G401 (cell line): ENCODE measurements around the gene SF3B4. TPM values are rescaled to one million over a fixed set of nuclear protein-coding genes. Genes with fewer than 3 reads are reported as not detected.
"Not testable (repeated sequence)": the region's sequence is repeated elsewhere in the genome, so short reads cannot be mapped to it uniquely, and the experiment has no call there.

Experiments used
- DNase-seq: peaks from one replicate; pipeline ENCODE4 v3.0.0-alpha.2; 2015; ENCODE audit warnings: low spot score
- in situ Hi-C: cut with HindIII; loops from 2 replicates; pipeline ENCODE4 v1.10.0; 2016; ENCODE audit warnings: low sequenced_read_pairs, mixed read lengths
- total RNA-seq: library from RNA; depleted of rRNA; stranded (reverse); fragments of >200 nt; shearing (Covaris generic); gene quantifications from 2 replicates; pipeline ENCODE4 v1.2.3, GENCODE V29; 2014

The SF3B4 gene
- total RNA-seq, 1 experiment from 2014 or later: 23.3 TPM

DNA sequence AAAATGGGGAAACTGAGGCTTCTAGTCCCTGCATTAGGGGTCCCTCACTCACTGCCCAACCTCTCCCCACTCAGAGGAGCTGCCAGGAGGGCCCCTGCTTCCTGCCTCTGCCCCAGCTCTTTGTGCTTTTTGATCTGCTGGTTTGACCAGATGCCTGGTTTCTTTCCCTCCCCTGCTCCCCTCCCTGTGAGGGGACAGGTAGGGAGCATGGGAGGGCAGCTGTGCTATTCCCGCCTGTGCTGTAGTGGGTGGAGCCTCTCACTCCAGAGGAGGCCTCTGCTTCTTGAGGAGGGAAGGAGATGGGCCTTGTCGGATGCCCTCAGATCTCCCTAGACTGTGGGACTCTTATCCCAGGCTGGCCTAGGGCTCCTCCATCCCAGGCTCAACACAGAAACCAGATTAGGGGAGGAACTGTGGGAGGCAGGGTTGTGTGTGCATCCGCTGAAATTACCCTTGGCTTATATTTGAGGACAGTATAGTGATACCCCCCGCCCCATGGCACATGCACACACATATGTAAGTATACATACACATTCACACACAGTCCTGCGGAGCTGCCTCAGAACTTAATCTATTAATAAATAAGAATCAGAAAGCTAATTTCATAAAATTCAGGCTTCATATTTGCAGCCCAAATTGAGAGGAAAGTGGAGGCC lies 23.6 kb downstream of the SF3B4 start:
- in situ Hi-C loops: no loop called here
- DNase-seq: no peak

DNA sequence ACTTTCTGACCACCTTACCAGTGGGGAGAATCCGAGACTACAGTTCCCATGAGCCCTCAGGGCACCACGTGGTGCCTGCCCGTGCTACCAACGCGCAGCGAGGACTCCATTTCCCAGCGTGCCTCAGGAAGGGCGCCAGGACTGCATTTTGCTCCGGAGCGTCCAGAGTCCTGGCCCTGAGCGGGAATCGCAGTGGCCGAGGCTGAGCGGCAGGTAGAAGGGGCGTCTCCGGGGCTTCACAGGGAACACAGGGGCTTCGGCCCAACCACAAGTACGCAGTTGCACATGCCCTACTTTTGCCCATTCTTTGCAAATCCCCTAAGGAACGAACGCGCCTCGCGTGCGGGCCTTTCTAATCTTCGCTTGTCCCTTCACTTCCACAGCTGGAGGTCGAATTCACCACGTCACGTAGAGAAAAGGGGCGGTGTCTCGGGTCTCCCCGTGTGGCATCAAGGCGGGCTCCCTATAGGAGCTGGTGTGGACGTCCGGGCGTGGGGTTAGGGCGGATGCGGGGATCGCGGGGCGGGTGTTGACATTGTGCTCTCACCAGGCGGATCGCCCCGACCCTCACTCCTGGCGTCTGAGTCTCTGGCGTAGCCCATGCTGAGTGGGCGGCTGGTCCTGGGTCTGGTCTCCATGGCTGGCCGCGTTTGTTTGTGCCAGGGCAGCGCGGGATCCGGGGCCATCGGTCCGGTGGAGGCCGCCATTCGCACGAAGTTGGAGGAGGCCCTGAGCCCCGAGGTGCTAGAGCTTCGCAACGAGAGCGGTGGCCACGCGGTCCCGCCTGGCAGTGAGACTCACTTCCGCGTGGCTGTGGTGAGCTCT lies 27.9 kb downstream of the SF3B4 start, which contains the start of gene BOLA1:
TSS of gene BOLA1 (plus strand) at position 109 of the 825 bp plus-strand sequence. CDS start at position 601, 492 bp downstream.
- in situ Hi-C loops: loop anchor here (25.0 kb wide), 1 partner anchor 163 kb away; the partner anchor contains the start of gene VPS45
- peak; percentile 96 for DNase-seq

DNA sequence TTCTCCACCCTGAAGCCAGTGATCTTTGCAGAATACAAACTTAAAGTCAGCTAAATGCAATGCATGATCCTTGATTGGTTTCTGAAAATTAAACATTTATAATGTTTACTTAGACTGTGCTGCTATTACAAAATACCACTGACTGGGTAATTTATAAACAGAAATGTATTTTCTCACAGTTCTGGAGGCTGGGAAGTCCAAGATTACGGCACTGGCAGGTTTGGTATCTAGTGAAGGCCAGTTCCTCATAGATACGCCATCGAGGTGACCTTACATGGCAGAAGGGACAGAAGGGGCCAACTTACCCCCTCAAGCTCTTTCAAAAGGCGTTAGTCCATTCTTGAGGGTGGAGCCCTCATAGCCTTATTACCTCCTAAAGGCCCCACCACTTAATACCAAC lies 31.0 kb downstream of the SF3B4 start:
- in situ Hi-C loops: loop anchor here (25.0 kb wide), 1 partner anchor 166 kb away; the partner anchor contains the start of gene VPS45
- DNase-seq: no peak

DNA sequence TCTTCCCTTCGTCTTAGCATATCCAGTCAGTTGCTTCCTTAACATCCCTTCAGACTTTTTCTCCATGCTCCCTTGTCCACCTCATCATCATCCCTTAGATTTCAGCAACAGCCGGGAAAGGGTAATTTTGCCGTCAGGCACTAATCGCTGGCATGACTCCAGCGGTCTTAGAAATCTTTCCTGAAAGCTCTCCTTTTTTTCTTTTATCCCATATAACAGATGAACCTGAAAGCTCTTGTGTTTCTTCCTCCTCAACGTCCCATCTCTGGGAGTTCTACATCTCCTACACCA lies 38.7 kb downstream of the SF3B4 start:
- in situ Hi-C loops: loop anchor here (25.0 kb wide), 1 partner anchor 173 kb away; the partner anchor contains the start of gene VPS45

DNA sequence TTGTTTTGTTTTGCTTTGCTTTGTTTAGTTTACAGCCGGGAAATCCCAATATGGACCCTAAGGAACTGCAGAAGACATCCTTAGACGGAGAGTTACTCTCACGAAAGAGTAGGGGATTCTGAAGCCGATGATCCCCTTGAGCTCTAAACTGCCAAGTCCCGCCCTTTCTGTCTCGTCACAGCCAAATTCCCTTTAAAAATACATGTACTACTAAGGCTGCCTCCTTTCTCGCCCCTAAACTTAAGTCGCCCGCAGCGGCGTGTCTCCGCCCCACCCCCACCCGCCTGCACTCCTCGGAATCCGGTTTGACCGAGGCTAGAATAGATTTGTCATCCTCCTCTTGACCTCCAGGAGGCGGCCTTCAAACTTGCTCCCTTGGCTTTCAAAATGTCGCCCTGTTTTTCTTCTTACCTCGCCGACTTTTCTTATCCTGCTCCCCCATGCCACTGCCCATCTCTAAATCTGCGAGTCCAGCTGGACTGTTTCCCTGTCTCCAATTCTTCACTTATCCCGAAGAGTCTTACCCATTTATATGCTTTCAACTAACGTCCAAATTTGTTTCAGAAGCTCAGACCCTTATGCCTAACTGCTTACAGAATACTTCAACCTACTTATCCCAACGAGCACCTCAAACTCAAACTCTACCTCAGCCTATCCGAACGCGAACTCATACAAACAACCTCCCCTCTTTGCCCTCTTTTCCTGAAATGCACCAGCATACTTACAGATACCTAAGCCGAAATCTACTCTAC lies 39.2 kb downstream of the SF3B4 start:
- in situ Hi-C loops: loop anchor here (25.0 kb wide), 1 partner anchor 174 kb away; the partner anchor contains the start of gene VPS45
- DNase-seq: peak; percentile 89

More for the DNA sequence above, 38.7 kb downstream of the SF3B4 start:
- no peak for DNase-seq

DNA sequence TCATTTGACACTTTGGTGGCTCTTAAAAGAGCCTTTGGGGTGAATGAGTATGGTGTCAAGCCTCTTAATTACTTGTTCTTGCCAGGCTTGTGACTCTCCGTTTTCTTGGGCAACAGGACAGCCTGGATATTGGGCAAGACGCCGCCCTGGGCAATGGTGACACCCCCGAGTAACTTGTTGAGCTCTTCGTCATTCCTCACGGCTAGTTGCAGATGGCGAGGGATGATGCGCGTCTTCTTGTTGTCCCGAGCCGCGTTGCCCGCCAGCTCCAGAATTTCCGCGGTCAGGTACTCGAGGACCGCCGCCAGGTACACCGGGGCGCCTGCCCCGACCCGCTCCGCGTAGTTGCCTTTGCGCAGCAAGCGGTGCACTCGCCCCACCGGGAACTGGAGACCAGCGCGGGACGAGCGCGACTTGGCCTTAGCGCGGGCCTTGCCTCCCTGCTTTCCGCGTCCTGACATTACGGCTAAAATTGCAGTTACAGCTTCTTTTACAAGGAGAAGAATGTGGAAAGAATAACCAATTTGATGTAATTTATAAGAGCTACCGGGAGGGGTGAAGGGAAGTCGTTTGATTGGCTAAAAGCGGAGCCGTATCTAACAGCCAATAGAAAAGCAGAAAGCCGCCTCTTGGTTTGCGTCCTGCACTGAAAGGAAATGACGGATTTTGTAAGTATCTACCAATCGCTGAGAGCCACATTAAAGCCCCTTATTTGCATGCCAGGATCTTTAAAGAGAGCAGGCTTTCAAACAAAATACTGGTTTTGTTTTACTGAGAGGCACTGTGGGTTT lies 40.0 kb downstream of the SF3B4 start:
- in situ Hi-C loops: loop anchor here (25.0 kb wide), 1 partner anchor 175 kb away; the partner anchor contains the start of gene VPS45
- DNase-seq: peak; percentile 100

DNA sequence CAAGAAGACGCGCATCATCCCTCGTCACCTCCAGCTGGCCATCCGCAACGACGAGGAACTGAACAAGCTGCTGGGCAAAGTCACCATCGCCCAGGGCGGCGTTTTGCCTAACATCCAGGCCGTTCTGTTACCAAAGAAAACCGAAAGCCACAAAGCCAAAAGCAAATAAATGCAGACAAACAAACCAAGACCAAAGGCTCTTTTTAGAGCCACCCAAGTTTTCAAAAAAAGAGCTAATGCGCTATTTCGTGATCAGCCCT lies 40.5 kb downstream of the SF3B4 start:
- in situ Hi-C loops: loop anchor here (25.0 kb wide), 1 partner anchor 175 kb away; the partner anchor contains the start of gene VPS45
- DNase-seq: not testable (repeated sequence)

DNA sequence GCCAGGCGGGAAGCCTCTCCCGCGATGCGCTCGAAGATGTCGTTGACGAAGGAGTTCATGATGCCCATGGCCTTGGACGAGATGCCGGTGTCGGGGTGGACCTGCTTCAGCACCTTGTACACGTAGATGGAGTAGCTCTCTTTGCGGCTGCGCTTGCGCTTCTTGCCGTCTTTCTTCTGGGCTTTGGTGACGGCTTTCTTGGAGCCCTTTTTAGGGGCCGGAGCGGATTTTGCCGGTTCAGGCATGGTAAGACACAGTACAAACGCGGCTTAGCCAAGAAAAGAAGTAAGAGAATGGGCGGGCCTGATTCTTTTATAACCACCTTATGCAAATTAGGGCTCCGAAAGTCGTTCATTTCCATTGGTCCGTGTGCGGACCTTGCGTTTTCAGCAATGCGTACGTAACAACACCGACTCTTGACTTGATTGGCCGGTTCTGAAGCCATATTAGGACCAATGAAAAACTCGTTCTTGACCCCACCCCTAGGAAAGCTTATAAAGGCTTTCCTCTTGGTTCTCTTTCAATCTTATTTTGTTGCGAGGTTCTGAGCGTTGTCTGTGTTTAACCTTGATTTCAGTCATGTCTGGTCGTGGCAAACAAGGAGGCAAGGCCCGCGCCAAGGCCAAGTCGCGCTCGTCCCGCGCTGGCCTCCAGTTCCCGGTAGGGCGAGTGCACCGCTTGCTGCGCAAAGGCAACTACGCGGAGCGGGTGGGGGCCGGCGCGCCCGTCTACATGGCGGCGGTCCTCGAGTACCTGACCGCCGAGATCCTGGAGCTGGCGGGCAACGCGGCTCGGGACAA lies 41.0 kb downstream of the SF3B4 start:
- DNase-seq: peak; percentile 100
- in situ Hi-C loops: loop anchor here (25.0 kb wide), 1 partner anchor 176 kb away; the partner anchor contains the start of gene VPS45

DNA sequence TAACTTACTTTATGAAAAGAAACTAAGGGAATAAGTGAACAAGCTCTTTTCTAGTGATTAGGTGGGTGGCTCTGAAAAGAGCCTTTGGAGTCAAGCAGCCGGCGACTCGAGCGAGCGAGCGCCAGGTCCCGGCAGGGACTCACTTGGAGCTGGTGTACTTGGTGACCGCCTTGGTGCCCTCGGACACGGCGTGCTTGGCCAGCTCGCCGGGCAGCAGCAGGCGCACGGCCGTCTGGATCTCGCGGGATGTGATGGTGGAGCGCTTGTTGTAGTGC lies 41.5 kb downstream of the SF3B4 start:
- DNase-seq: peak; percentile 9
- in situ Hi-C loops: loop anchor here (25.0 kb wide), 1 partner anchor 176 kb away; the partner anchor contains the start of gene VPS45

DNA sequence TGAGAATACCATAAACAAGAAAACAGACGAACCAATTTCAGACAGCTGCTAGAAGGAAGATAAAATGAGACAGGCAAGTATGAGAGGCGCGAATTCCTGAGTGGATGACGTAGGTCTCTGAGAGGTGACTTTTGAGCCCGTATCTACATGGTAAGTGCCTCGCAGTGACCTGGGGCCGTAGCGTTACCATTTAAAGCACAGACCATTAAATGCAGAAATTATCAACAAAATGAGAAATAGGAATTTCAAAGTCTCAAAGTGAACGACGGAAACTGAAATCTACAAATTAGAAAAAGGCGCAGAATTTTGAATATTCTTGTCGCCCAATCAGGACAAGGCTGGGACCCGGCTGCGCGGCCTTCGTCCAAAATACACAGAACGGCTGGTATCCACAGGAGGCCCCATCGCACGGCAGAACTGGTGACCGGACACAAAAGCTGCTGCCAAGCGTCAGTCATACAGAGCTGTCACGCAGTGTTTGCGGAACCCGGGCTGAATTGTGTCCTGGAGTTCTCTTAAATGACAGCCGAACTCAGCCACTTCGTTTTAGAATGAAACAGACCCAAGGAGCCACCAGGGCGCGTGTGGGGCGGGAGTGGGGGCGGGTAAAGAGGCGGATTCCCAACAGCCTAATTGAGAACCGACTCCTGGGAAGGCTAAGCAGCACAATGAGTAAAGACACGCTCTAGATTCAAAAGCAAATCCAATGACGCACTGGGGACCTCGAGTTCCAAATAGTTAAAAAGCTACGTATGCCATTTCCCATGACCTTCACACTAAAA lies 42.1 kb downstream of the SF3B4 start:
- in situ Hi-C loops: loop anchor here (25.0 kb wide), 1 partner anchor 177 kb away; the partner anchor contains the start of gene VPS45
- DNase-seq: peak; percentile 94

DNA sequence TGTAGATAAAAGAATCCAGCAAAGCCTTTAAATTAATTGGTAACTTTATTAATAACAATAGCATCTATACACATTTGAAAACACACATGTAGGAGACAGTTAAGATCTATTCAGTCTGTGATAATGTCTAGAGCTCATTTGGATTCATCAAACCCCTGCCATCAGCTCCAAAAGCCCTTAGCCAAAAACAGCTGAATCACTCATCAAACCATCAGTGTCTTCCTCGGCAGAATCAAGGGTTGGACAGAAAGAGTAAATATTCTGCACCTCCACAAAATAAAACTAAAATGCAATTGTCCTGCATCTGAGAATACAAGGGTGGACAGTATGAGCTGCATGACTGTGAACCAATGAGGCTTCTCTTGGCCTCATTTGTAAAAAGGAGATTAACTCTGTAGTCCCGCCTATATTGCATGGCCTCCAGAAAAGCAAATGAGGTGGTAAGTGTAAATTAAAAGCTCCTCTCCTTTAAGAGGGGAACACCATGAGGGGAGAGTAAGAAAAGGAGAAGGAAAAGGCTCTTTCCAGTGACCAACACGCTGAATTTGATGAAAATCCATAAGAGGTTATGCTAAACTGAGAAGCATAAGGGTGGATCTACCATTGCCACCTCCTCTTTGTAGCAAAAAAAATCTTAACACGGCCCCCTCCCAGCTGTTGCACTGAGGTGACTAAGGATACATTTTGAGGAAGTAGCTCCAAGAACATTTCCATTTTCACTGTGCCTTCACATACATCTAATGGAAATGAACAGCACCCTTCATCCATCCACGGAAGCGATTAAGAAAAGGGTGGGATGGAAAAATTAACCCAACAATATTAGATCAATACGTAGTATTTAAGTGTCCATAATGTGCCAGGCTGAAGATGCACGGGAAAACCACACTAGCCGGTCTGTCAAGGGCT lies 42.9 kb downstream of the SF3B4 start:
- peak; percentile 61 for DNase-seq
- in situ Hi-C loops: loop anchor here (25.0 kb wide), 1 partner anchor 178 kb away; the partner anchor contains the start of gene VPS45

DNA sequence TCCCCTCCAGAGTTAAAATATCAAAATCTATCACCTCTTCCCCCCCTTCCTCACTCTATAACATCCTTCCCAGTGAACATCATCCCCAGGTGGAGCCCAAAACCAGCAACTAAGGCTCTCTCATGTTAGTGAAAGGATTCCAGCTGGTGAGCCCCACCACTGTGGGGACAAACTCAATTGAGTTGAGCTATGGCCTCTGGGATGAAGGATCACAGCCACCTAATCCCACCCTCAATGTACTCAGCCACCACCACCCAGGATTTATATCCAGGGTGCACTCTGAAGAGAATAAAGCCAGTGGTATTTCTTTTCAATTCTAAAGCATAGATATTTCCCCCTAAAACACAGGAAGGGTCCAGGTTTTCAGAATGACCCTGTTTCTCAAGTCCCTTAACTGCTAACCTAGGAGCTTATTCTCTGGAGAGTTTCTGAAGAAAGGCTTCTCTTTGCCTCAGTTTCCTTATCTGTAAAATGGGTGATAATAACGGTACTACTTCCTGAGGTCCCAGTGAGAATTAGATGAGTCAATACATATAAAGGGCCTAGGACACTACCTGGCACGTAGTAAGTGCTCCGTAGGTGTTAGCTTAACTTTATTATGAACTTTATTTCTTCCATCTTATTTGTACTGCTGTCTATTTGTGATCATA lies 43.9 kb downstream of the SF3B4 start:
- no peak for DNase-seq
- in situ Hi-C loops: loop anchor here (25.0 kb wide), 1 partner anchor 179 kb away; the partner anchor contains the start of gene VPS45

DNA sequence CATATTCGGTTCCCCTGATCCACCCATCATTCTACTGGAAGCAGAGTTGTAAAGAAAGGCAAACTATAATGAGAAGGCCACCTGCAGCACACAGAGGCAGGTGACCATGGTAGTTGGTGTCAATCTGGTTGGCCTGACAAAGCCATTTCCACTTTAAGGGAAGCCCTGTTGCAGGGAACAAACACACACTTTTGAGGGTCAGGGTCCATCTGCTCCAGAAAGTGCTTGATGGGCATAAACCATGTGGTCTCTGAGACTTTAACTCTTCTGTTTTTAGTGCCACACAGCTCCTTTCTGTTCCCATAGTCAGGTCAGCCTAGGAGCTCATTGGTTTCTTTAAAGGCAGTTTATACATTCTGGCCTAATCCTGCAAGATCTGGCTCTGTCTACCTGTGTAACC lies 45.7 kb downstream of the SF3B4 start:
- no peak for DNase-seq
- in situ Hi-C loops: loop anchor here (25.0 kb wide), 1 partner anchor 180 kb away; the partner anchor contains the start of gene VPS45

DNA sequence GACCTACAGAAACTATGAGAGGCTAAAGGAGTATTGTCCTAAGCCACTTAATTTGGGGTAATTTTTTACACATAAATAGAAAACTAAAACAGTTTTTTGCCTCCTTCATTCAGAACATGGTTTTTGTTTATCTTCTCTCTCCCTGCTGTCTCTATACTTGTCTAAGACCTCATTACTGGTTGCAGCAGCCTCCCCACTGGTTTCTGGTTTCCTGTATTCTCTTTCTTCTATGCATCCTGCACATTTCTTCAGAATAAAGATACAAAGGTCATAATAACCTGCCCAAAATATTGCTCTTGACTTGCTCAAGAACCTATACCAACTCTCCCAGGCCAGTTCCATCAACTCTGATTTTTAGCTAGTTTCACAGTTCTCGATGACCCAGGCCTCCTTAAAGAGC lies 48.0 kb downstream of the SF3B4 start:
- in situ Hi-C loops: loop anchor here (25.0 kb wide), 1 partner anchor 183 kb away; the partner anchor contains the start of gene VPS45
- no peak for DNase-seq

DNA sequence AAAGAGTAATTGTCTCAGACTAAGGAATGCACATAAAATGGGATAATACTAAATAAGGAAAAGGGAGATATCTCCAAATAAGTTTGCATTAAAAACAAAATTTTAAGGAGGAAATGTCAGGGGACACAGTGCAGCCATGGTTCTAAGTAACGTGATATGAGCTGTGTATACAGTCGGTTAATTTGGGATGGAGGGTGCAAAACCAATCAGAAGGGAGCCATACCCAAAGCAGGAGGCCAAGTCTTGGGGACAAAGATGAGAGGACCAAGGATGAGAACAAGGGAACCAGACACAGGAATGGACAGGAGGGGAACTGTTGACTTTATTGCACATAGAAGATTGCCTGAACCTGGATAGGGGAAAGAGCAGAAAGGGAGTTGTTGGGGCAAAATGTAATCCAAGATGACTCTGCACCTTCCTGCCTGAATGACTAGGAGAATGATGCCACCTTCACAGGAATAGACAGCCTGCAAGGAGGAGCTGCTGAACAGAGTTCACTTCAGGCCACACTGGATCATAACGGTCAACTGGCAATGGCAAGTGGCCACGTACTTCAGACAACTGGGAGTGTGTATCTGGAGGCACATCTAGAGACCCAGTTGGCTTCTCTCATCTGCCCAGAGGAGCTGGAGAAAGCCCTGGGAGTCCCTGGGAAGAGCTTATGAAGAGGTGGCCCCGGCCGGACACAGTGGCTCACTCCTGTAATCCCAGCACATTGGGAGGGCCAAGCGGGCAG lies 50.2 kb downstream of the SF3B4 start:
- DNase-seq: no peak
- in situ Hi-C loops: loop anchor here (25.0 kb wide), 1 partner anchor 185 kb away; the partner anchor contains the start of gene VPS45
